Measurements from ENCODE around the gene THOC7.

Gene THOC7

GRCh38 chr3:63863150-63864007 is at the start of gene THOC7, which contains the start of gene ATXN7:
Gene THOC7 (minus strand): TSS chr3:63863805. CDS start chr3:63863790, 15 bp downstream.
Gene ATXN7 (plus strand): TSS chr3:63863867. CDS start chr3:63912599, 48,732 bp downstream.
- DNase-seq: peak; percentile 70 to 78

GRCh38 chr3:63912768-63913588 is 49.4 kb upstream of the THOC7 start:
- DNase-seq: peak; percentile 66 to 70

- peak; percentile 83 to 89 for DNase-seq
These were observed 48.5 kb upstream of the THOC7 start, which contains the start of gene SCAANT1 for GRCh38 chr3:63911873-63912767. Gene SCAANT1 (minus strand): TSS chr3:63912383.

GRCh38 chr3:63911509-63911872 is 47.9 kb upstream of the THOC7 start:
- no peak for DNase-seq

GRCh38 chr3:63910891-63911290 is 47.3 kb upstream of the THOC7 start:
- peak in 1 of 2 donors; percentile 60 for DNase-seq

- no peak for DNase-seq
These were observed 46.4 kb upstream of the THOC7 start for GRCh38 chr3:63910001-63910400.

GRCh38 chr3:63909431-63909830 is 45.8 kb upstream of the THOC7 start:
- DNase-seq: no peak

- DNase-seq: no peak
These were observed 45.2 kb upstream of the THOC7 start for GRCh38 chr3:63908776-63909175.

- DNase-seq: no peak
These were observed 44.6 kb upstream of the THOC7 start for GRCh38 chr3:63908081-63908736.

- no peak for DNase-seq
These were observed 42.4 kb upstream of the THOC7 start for GRCh38 chr3:63905731-63906620.

GRCh38 chr3:63900459-63900858 is 36.9 kb upstream of the THOC7 start:
- no peak for DNase-seq

GRCh38 chr3:63900010-63900409 is 36.4 kb upstream of the THOC7 start:
- DNase-seq: no peak

GRCh38 chr3:63896332-63897030 is 32.9 kb upstream of the THOC7 start:
- no peak for DNase-seq

GRCh38 chr3:63895422-63896189 is 32.0 kb upstream of the THOC7 start:
- DNase-seq: no peak

GRCh38 chr3:63892773-63893352 is 29.3 kb upstream of the THOC7 start:
- no peak for DNase-seq

GRCh38 chr3:63891518-63891917 is 27.9 kb upstream of the THOC7 start:
- no peak for DNase-seq

- no peak for DNase-seq
These were observed 23.3 kb upstream of the THOC7 start for GRCh38 chr3:63886858-63887257.

- no peak for DNase-seq
These were observed 17.0 kb upstream of the THOC7 start for GRCh38 chr3:63880653-63881052.

GRCh38 chr3:63878394-63879060 is 14.9 kb upstream of the THOC7 start:
- no peak for DNase-seq

Data from CD4-positive, alpha-beta T cell treated with Interferon alpha-2 for 1 hour (primary cell).